IMR-90 (cell line): Measurements from ENCODE around the gene SHISAL2B. TPM values are rescaled to one million over a fixed set of nuclear protein-coding genes. Genes with fewer than 3 reads are reported as not detected.
A peak's percentile ranks its signal among the peaks of the same experiment; 100 is the strongest.

Experiments
- ATAC-seq: fragments of 200-7000 bp; cut with Tn5 transposase; 2 replicates; pipeline ENCODE4 v1.9.1; 2020; ENCODE audit warnings: low read depth, mild to moderate bottlenecking, moderate library complexity
- Bru-seq: library from RNA; stranded (reverse); fragments of 400-500 nt; gene quantifications from one replicate; lab custom pipeline; 2021; lab: Mats Ljungman, UMichigan
- BruChase-seq, 2 experiments: library from RNA; stranded (reverse); fragments of 400-500 nt; gene quantifications; one replicate each; lab custom pipeline; 2021; lab: Mats Ljungman, UMichigan
- BruUV-seq: library from RNA; stranded (reverse); fragments of 400-500 nt; replicated peaks from 2 replicates; lab custom pipeline; 2021; lab: Mats Ljungman, UMichigan
- CTCF ChIA-PET: fragments of 300-600 bp; formaldehyde crosslinking; extraction: SDS; loops from one replicate; lab custom pipeline; 2021; ENCODE audit warnings: antibody characterized with exemption; lab: Yijun Ruan, JAX
- POLR2A ChIA-PET: fragments of 300-600 bp; sonication (Branson Sonifier 250); formaldehyde crosslinking; loops from one replicate; lab custom pipeline; 2022; ENCODE audit warnings: antibody characterized with exemption; ENCODE audit not compliant: unreplicated experiment; lab: Charles Lee
- DNase-seq: peaks from one replicate; pipeline ENCODE4 v3.0.0; 2013
- H2AFZ ChIP-seq: replicated peaks from 2 replicates; pipeline ENCODE3; 2013; ENCODE audit warnings: low read length, mild to moderate bottlenecking; ENCODE audit not compliant: poor library complexity
- H2AK5ac ChIP-seq: 2 replicates; pipeline ENCODE4 v1.6.1; 2013; ENCODE audit warnings: low read depth, low read length, inconsistent platforms
- H2AK9ac ChIP-seq: replicated peaks from 2 replicates; pipeline ENCODE3; 2013; ENCODE audit warnings: mild to moderate bottlenecking, low read depth, low read length, moderate library complexity; ENCODE audit not compliant: poor library complexity
- H2BK120ac ChIP-seq: 2 replicates; pipeline ENCODE4 v1.6.1; 2013; ENCODE audit warnings: low read depth, low read length, inconsistent platforms
- H2BK15ac ChIP-seq: 3 replicates; pipeline ENCODE4 v1.6.1; 2013; ENCODE audit warnings: low read depth, low read length, inconsistent platforms
- H2BK20ac ChIP-seq: 2 replicates; pipeline ENCODE4 v1.6.1; 2013; ENCODE audit warnings: low read depth, mild to moderate bottlenecking, inconsistent platforms, low read length, moderate library complexity
- H2BK5ac ChIP-seq: 2 replicates; pipeline ENCODE4 v1.6.1; 2013; ENCODE audit warnings: mild to moderate bottlenecking, low read depth, low read length, inconsistent platforms; ENCODE audit not compliant: poor library complexity, severe bottlenecking
- H3K14ac ChIP-seq: replicated peaks from 2 replicates; pipeline ENCODE4 v1.6.1; 2013; ENCODE audit warnings: low read depth, low read length, inconsistent platforms
- H3K18ac ChIP-seq: 2 replicates; pipeline ENCODE4 v1.6.1; 2013; ENCODE audit warnings: low read depth, low read length, control low read depth
- H3K23ac ChIP-seq: 2 replicates; pipeline ENCODE4 v1.6.1; 2013; ENCODE audit warnings: low read depth, low read length, inconsistent platforms
- H3K27ac ChIP-seq: 2 replicates; pipeline ENCODE4 v1.5.1; 2013; ENCODE audit warnings: mild to moderate bottlenecking, control low read depth, low read length; ENCODE audit not compliant: insufficient read depth
- H3K27me3 ChIP-seq: 2 replicates; pipeline ENCODE4 v1.6.1; 2013; ENCODE audit warnings: low read length; ENCODE audit not compliant: control insufficient read depth, insufficient read depth
- H3K36me3 ChIP-seq: 2 replicates; pipeline ENCODE4 v1.6.1; 2013; ENCODE audit warnings: low read length, mixed read lengths; ENCODE audit not compliant: control insufficient read depth, insufficient read depth
- H3K4ac ChIP-seq: 2 replicates; pipeline ENCODE4 v1.6.1; 2013; ENCODE audit warnings: low read depth, low read length, inconsistent platforms
- H3K4me1 ChIP-seq: 2 replicates; pipeline ENCODE4 v1.6.1; 2013; ENCODE audit warnings: low read length, mixed read lengths; ENCODE audit not compliant: control insufficient read depth, insufficient read depth
- H3K4me2 ChIP-seq: 2 replicates; pipeline ENCODE4 v1.6.1; 2013; ENCODE audit warnings: low read depth, mild to moderate bottlenecking, control low read depth, low read length, moderate library complexity
- H3K4me3 ChIP-seq: 2 replicates; pipeline ENCODE4 v1.5.1; 2013; ENCODE audit warnings: low read depth, mild to moderate bottlenecking, control low read depth, low read length, moderate library complexity; ENCODE audit not compliant: insufficient read depth
- H3K56ac ChIP-seq: 2 replicates; pipeline ENCODE4 v1.6.1; 2013; ENCODE audit warnings: low read length, inconsistent platforms; ENCODE audit not compliant: insufficient read depth; ENCODE audit errors: extremely low read depth
- H3K79me1 ChIP-seq, 2 experiments: 2 replicates each; pipeline ENCODE4 v1.6.1; 2013; ENCODE audit warnings: low read length in 2 of 2, inconsistent platforms in 1 of 2, low read depth in 1 of 2
- H3K9ac ChIP-seq: 2 replicates; pipeline ENCODE4 v1.6.1; 2013; ENCODE audit warnings: low read depth, low read length, control low read depth
- H3K9me1 ChIP-seq: 2 replicates; pipeline ENCODE4 v1.6.1; 2013; ENCODE audit warnings: low read length, inconsistent platforms; ENCODE audit not compliant: insufficient read depth
- H3K9me3 ChIP-seq: 2 replicates; pipeline ENCODE4 v1.6.1; 2013; ENCODE audit warnings: low read length; ENCODE audit not compliant: control insufficient read depth, insufficient read depth
- H4K20me1 ChIP-seq: 2 replicates; pipeline ENCODE4 v1.6.1; 2013; ENCODE audit warnings: low read length, inconsistent platforms; ENCODE audit not compliant: insufficient read depth
- H4K5ac ChIP-seq: 2 replicates; pipeline ENCODE4 v1.6.1; 2013; ENCODE audit warnings: mild to moderate bottlenecking, low read depth, low read length, control low read depth
- H4K8ac ChIP-seq, 2 experiments: 2 replicates each; pipeline ENCODE4 v1.6.1; 2013; ENCODE audit warnings: low read depth in 2 of 2, low read length in 2 of 2, control low read depth in 1 of 2, inconsistent platforms in 1 of 2
- H4K91ac ChIP-seq: 2 replicates; pipeline ENCODE4 v1.6.1; 2013; ENCODE audit warnings: low read depth, low read length, inconsistent platforms; ENCODE audit not compliant: insufficient read depth
- CHD1 ChIP-seq: IDR thresholded peaks from 2 replicates; pipeline ENCODE4 v1.6.1; 2012; ENCODE audit warnings: low read depth, low read length, improper control_type of control experiment
- FOS ChIP-seq: fragments of 150-350 bp; IDR thresholded peaks from 2 replicates; pipeline ENCODE4 v1.6.1; 2016; ENCODE audit warnings: low read depth, low read length
- MAFK ChIP-seq: IDR thresholded peaks from 2 replicates; pipeline ENCODE4 v1.6.1; 2012; ENCODE audit warnings: low read depth, low read length, improper control_type of control experiment
- WGBS, 2 experiments: methylation state at CpG; one replicate each; pipeline versions ENCODE4 v1.1.5 to v1.1.7; 2013; ENCODE audit warnings: missing lambda C conversion rate in 2 of 2; ENCODE audit not compliant: insufficient read length in 1 of 2; ENCODE audit errors: extremely low coverage in 2 of 2; 5-methylcytosine and 5-hydroxymethylcytosine counted together
- dilution Hi-C: fragments of 300-500 bp; cut with HindIII; formaldehyde crosslinking; loops from one replicate; pipeline ENCODE4 v1.14.3; 2018; ENCODE audit warnings: low sequenced_read_pairs; ENCODE audit not compliant: unreplicated experiment
- in situ Hi-C: fragments of 300-500 bp; cut with MboI; formaldehyde crosslinking; loops from 3 replicates; pipeline ENCODE4 v1.14.3; 2019; ENCODE audit warnings: low sequenced_read_pairs, inconsistent platforms, mixed read lengths
- intact Hi-C: fragments of 100-400 bp; cut with micrococcal nuclease; formaldehyde crosslinking; loops from 2 replicates; pipeline ENCODE4 v1.10.0; 2022
- long read RNA-seq: library from polyadenylated mRNA; unstranded; transcript quantifications from one replicate; pipeline ENCODE4 v2.0.0, GENCODE V29; 2021; ENCODE audit not compliant: unreplicated experiment
- polyA plus RNA-seq, 3 experiments: library from polyadenylated mRNA; depleted of rRNA; stranded (reverse); fragments of >200 nt; gene quantifications; 2 replicates each; pipeline ENCODE4 v1.2.3, GENCODE V29; 2012; ENCODE audit warnings: low replicate concordance in 1 of 3
- total RNA-seq: library from RNA; depleted of rRNA; stranded (reverse); fragments of >200 nt; gene quantifications from 2 replicates; pipeline ENCODE4 v1.2.3, GENCODE V29; 2012; rRNA removed
- TF ChIP-seq, protein P1 (sequence below): fragments of 150-350 bp; IDR thresholded peaks from 2 replicates; pipeline ENCODE4 v1.6.1; 2016; ENCODE audit warnings: low read depth, mild to moderate bottlenecking, low read length, moderate library complexity, borderline replicate concordance

The SHISAL2B gene
- total RNA-seq: not detected in 2 replicates
- polyA plus RNA-seq (2012; rRNA removed): not detected in 2 replicates
- polyA plus RNA-seq (2012; cell fraction: cytosol; rRNA removed): 0.07 TPM in 1 of 2 replicates, not detected in the other
- not detected in 2 replicates for polyA plus RNA-seq (2012; cell fraction: nucleus; rRNA removed; ENCODE audit: low replicate concordance)
- percentile 6 among the genes with signal in this experiment for Bru-seq, nascent RNA
- BruChase-seq, experiment 1, labeled RNA remaining after a 6-hour chase: not detected
- BruChase-seq, experiment 2, labeled RNA remaining after a 2-hour chase: percentile 5 among the genes with signal in this experiment
- long read RNA-seq: 0 reads

- Histone ChIP-seq H3K4me3 (peak within 1 kb of the TSS; percentile 17; the same call in 1 of the 2 replicates), H4K8ac (no peak within 1 kb of the TSS), H3K27me3 (peaks cover 48% of the 10 kb centered on the region), H3K23ac (no peak within 1 kb of the TSS), H3K4me2 (peak within 1 kb of the TSS; percentile 86), H2AFZ (peak within 1 kb of the TSS; percentile 82), H3K9me1 (no peaks in the 10 kb centered on the region), H4K20me1 (no peaks in the 10 kb centered on the region), H4K5ac (no peak within 1 kb of the TSS), H2AK5ac (no peak within 1 kb of the TSS), H3K36me3 (no peaks in the 10 kb centered on the region), H3K79me1 (no peaks in the 10 kb centered on the region), H3K4ac (no peak within 1 kb of the TSS), H3K27ac (no peak within 1 kb of the TSS), H2BK20ac (no peak within 1 kb of the TSS), H2AK9ac (no peak within 1 kb of the TSS), H2BK15ac (no peak within 1 kb of the TSS), H3K14ac (no peak within 1 kb of the TSS), H3K18ac (no peak within 1 kb of the TSS), H2BK120ac (no peak within 1 kb of the TSS), H2BK5ac (no peak within 1 kb of the TSS), H4K91ac (no peak within 1 kb of the TSS), H3K9ac (no peak within 1 kb of the TSS), H3K56ac (no peak within 1 kb of the TSS), H3K9me3 (no peaks in the 10 kb centered on the region), H3K4me1 (0 out of 2 replicates have a peak, but pooled peaks cover 5% of the 10 kb centered on the region)
- no TSS peak for BruUV-seq
- TF ChIP-seq FOS (no peak), CHD1 (no peak), MAFK (no peak)
- TF ChIP-seq, protein P1, sequence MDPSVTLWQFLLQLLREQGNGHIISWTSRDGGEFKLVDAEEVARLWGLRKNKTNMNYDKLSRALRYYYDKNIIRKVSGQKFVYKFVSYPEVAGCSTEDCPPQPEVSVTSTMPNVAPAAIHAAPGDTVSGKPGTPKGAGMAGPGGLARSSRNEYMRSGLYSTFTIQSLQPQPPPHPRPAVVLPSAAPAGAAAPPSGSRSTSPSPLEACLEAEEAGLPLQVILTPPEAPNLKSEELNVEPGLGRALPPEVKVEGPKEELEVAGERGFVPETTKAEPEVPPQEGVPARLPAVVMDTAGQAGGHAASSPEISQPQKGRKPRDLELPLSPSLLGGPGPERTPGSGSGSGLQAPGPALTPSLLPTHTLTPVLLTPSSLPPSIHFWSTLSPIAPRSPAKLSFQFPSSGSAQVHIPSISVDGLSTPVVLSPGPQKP: no peak
- DNase-seq: no peak
- ChIA-PET CTCF (no interaction called here), POLR2A (no interaction called here)
- intact Hi-C loops (no loop called here), dilution Hi-C loops (no loop called here), in situ Hi-C loops (no loop called here)
- 0% methylated on average over 30 of the region's 71 CpGs; no CpG with 5 or more reads in 1 of the 2 experiments for WGBS, 2 experiments
- ATAC-seq: peak; percentile 73
Observed at GRCh38 chr5:64690417-64691151, at the start of gene SHISAL2B. TSS of gene SHISAL2B (plus strand) at chr5:64690503. CDS start at chr5:64690624, 121 bp downstream.
